Right ventricle myocardium inferior (tissue), 1 donor: ENCODE measurements around the gene TH. TPM values are rescaled to one million over a fixed set of nuclear protein-coding genes. Genes with fewer than 3 reads are reported as not detected.

Source experiments
- ATAC-seq: fragments of 200-7000 bp; cut with Tn5 transposase; one replicate; pipeline ENCODE4 v1.9.1; 2020; ENCODE audit warnings: mild to moderate bottlenecking, moderate library complexity
- DNase-seq: peaks from one replicate; pipeline ENCODE4 v3.0.0; 2021; ENCODE audit errors: missing footprints
- intact Hi-C: fragments of 100-400 bp; cut with DNase I; formaldehyde crosslinking; loops from one replicate; pipeline ENCODE4 v1.11.0; 2022
- total RNA-seq: library from RNA; stranded (reverse); fragmentation: NEBNext Ultra II Directional; extraction: Animal tissue kit (Norgen Biotek cat#: 25700); gene quantifications from one replicate; pipeline ENCODE4 v1.2.1, GENCODE V29; 2021
- donor health status: DM: no; HTN: yes; CAD: no; lungs with severe emphysema.

TH gene
- total RNA-seq, 1 donor from 2014 or later: not detected

- DNase-seq (no peak), ATAC-seq (no peak)
- intact Hi-C loops: no loop called here
Measured at GRCh38 chr11:2153581-2154194, 17.9 kb downstream of the TH start.

GRCh38 chr11:2151500-2152257, 19.9 kb downstream of the TH start:
- intact Hi-C loops: loop anchor here (1.0 to 2.0 kb wide), 2 partner anchors 269 to 314 kb away; no protein-coding TSS in a partner anchor

GRCh38 chr11:2149864-2150847, 21.5 kb downstream of the TH start:
- intact Hi-C loops: loop anchor here (2.0 kb wide), 1 partner anchor 267 kb away; no protein-coding TSS in a partner anchor
- ATAC-seq (no peak), DNase-seq (no peak)

More at GRCh38 chr11:2151500-2152257, 19.9 kb downstream of the TH start:
- ATAC-seq: peak; percentile 53
- no peak for DNase-seq

- ATAC-seq (no peak), DNase-seq (peak; percentile 63)
- intact Hi-C loops: no loop called here
Measured at GRCh38 chr11:2149460-2149859, 22.2 kb downstream of the TH start.

GRCh38 chr11:2148595-2148994, 23.0 kb downstream of the TH start:
- ATAC-seq: no peak
- intact Hi-C loops: no loop called here
- peak; percentile 3 for DNase-seq

- ATAC-seq (no peak), DNase-seq (peak; percentile 25)
- intact Hi-C loops: no loop called here
Measured at GRCh38 chr11:2147391-2147790, 24.2 kb downstream of the TH start.

- intact Hi-C loops: no loop called here
- ATAC-seq (no peak), DNase-seq (peak; percentile 64)
Measured at GRCh38 chr11:2146051-2146450, 25.6 kb downstream of the TH start.

- DNase-seq: peak; percentile 56
Measured at GRCh38 chr11:2144544-2145248, 26.9 kb downstream of the TH start.

GRCh38 chr11:2143799-2144543, 27.6 kb downstream of the TH start:
- ATAC-seq (no peak), DNase-seq (peak; percentile 55)

More at GRCh38 chr11:2144544-2145248, 26.9 kb downstream of the TH start:
- no peak for ATAC-seq
- intact Hi-C loops: no loop called here

GRCh38 chr11:2143477-2143798, 28.2 kb downstream of the TH start:
- intact Hi-C loops: no loop called here
- DNase-seq: no peak
- ATAC-seq: no peak

More at GRCh38 chr11:2143799-2144543, 27.6 kb downstream of the TH start:
- intact Hi-C loops: no loop called here

- DNase-seq (no peak), ATAC-seq (no peak)
- intact Hi-C loops: no loop called here
Measured at GRCh38 chr11:2142762-2143202, 28.8 kb downstream of the TH start.

- intact Hi-C loops: no loop called here
- ATAC-seq: no peak
- DNase-seq: no peak
Measured at GRCh38 chr11:2142300-2142759, 29.3 kb downstream of the TH start.

- intact Hi-C loops: no loop called here
- no peak for ATAC-seq
- no peak for DNase-seq
Measured at GRCh38 chr11:2140411-2141400, 30.9 kb downstream of the TH start.

GRCh38 chr11:2139621-2140337, 31.8 kb downstream of the TH start:
- intact Hi-C loops: loop anchor here (5.0 kb wide), 1 partner anchor 257 kb away; no protein-coding TSS in a partner anchor
- ATAC-seq (no peak), DNase-seq (no peak)

- intact Hi-C loops: loop anchor here (5.0 kb wide), 1 partner anchor 257 kb away; no protein-coding TSS in a partner anchor
- ATAC-seq (no peak), DNase-seq (peak; percentile 48)
Measured at GRCh38 chr11:2139123-2139521, 32.5 kb downstream of the TH start, which contains the start of gene IGF2. Gene IGF2 (minus strand): TSS chr11:2139389. CDS start chr11:2135523, 3,866 bp downstream.
